T-helper 2 cell treated with Interferon-gamma antibody and Interleukin-4, amounts not matched to agents 100 ng/mL and 5 ng/mL, for 36 hours (primary cell): ENCODE measurements around the gene PLCG2. TPM values are rescaled to one million over a fixed set of nuclear protein-coding genes. Genes with fewer than 3 reads are reported as not detected.

Source experiments
- intact Hi-C: fragments of 100-400 bp; cut with micrococcal nuclease; formaldehyde crosslinking; loops from one replicate; pipeline ENCODE4 v1.15.1; 2023
- total RNA-seq: library from RNA; stranded (reverse); gene quantifications from 2 replicates; pipeline ENCODE4 v1.2.3, GENCODE V29; 2022

The PLCG2 gene
- total RNA-seq, 1 donor from 2014 or later: 4.2 TPM

- intact Hi-C loops: loop anchor here (5.0 to 10.0 kb wide), 2 partner anchors 127 to 509 kb away; no protein-coding TSS in a partner anchor
These were observed 95.0 kb downstream of the PLCG2 start for GRCh38 chr16:81873843-81874752.

GRCh38 chr16:81875461-81875860, 96.4 kb downstream of the PLCG2 start:
- intact Hi-C loops: loop anchor here (10.0 kb wide), 1 partner anchor 511 kb away; no protein-coding TSS in a partner anchor

- intact Hi-C loops: loop anchor here (10.0 kb wide), 1 partner anchor 512 kb away; no protein-coding TSS in a partner anchor
These were observed 97.3 kb downstream of the PLCG2 start for GRCh38 chr16:81876273-81876900.

- intact Hi-C loops: loop anchor here (10.0 kb wide), 1 partner anchor 513 kb away; no protein-coding TSS in a partner anchor
These were observed 98.4 kb downstream of the PLCG2 start for GRCh38 chr16:81877490-81877889.

- intact Hi-C loops: loop anchor here (10.0 kb wide), 1 partner anchor 514 kb away; no protein-coding TSS in a partner anchor
These were observed 99.4 kb downstream of the PLCG2 start for GRCh38 chr16:81878529-81878928.

GRCh38 chr16:81879625-81880024, 100.5 kb downstream of the PLCG2 start:
- intact Hi-C loops: loop anchor here (10.0 kb wide), 1 partner anchor 515 kb away; no protein-coding TSS in a partner anchor

- intact Hi-C loops: no loop called here
These were observed 101.7 kb downstream of the PLCG2 start for GRCh38 chr16:81880816-81881215.

- intact Hi-C loops: no loop called here
These were observed 102.1 kb downstream of the PLCG2 start for GRCh38 chr16:81881228-81881627.

- intact Hi-C loops: no loop called here
These were observed 103.5 kb downstream of the PLCG2 start for GRCh38 chr16:81882559-81882958.

GRCh38 chr16:81883235-81883634, 104.1 kb downstream of the PLCG2 start:
- intact Hi-C loops: no loop called here

- intact Hi-C loops: no loop called here
These were observed 107.0 kb downstream of the PLCG2 start for GRCh38 chr16:81885976-81886586.

- intact Hi-C loops: no loop called here
These were observed 109.7 kb downstream of the PLCG2 start for GRCh38 chr16:81888520-81889394.

GRCh38 chr16:81891736-81892364, 112.8 kb downstream of the PLCG2 start:
- intact Hi-C loops: loop anchor here (10.0 kb wide), 1 partner anchor 163 kb away; no protein-coding TSS in a partner anchor

- intact Hi-C loops: loop anchor here (10.0 kb wide), 1 partner anchor 160 kb away; no protein-coding TSS in a partner anchor
These were observed 115.5 kb downstream of the PLCG2 start for GRCh38 chr16:81894592-81894991.

GRCh38 chr16:81896902-81897301, 117.8 kb downstream of the PLCG2 start:
- intact Hi-C loops: loop anchor here (10.0 kb wide), 1 partner anchor 158 kb away; no protein-coding TSS in a partner anchor

GRCh38 chr16:81899601-81900000, 120.5 kb downstream of the PLCG2 start:
- intact Hi-C loops: loop anchor here (10.0 kb wide), 1 partner anchor 155 kb away; no protein-coding TSS in a partner anchor

GRCh38 chr16:81900014-81900413, 120.9 kb downstream of the PLCG2 start:
- intact Hi-C loops: no loop called here

GRCh38 chr16:81900456-81900855, 121.4 kb downstream of the PLCG2 start:
- intact Hi-C loops: no loop called here

GRCh38 chr16:81901484-81901883, 122.4 kb downstream of the PLCG2 start:
- intact Hi-C loops: no loop called here

GRCh38 chr16:81902025-81902424, 122.9 kb downstream of the PLCG2 start:
- intact Hi-C loops: no loop called here
